Sigmoid colon (tissue), 4 donors: Measurements from ENCODE around the gene MMP24.
"Not testable (repeated sequence)": the region's sequence is repeated elsewhere in the genome, so short reads cannot be mapped to it uniquely, and the experiment has no call there.

Source experiments
- EP300 ChIP-seq, 4 donors: sonication (generic); formaldehyde crosslinking; IDR thresholded peaks; one replicate each; pipeline ENCODE4 v1.6.1; 2017; ENCODE audit warnings: antibody characterized with exemption in 4 of 4
- POLR2A ChIP-seq, 2 donors: fragments of 450-650 bp; IDR thresholded peaks; one replicate each; pipeline ENCODE4 v1.6.1; 2016; ENCODE audit warnings: antibody characterized with exemption in 2 of 2, mild to moderate bottlenecking in 2 of 2, moderate library complexity in 2 of 2
- POLR2AphosphoS5 ChIP-seq, 4 donors: sonication (generic); formaldehyde crosslinking; IDR thresholded peaks; one replicate each; pipeline ENCODE4 v1.6.1; 2017; ENCODE audit warnings: antibody characterized with exemption in 4 of 4
- TF ChIP-seq, protein P1 (sequence below), 4 experiments: fragments of 450-650 bp in 3 of 4; fragments of 200-600 bp in 1 of 4; IDR thresholded peaks; one replicate each; pipeline ENCODE4 v1.5.1; 2016 to 2019; ENCODE audit warnings: antibody characterized with exemption in 4 of 4, mild to moderate bottlenecking in 3 of 4, moderate library complexity in 2 of 4

DNA sequence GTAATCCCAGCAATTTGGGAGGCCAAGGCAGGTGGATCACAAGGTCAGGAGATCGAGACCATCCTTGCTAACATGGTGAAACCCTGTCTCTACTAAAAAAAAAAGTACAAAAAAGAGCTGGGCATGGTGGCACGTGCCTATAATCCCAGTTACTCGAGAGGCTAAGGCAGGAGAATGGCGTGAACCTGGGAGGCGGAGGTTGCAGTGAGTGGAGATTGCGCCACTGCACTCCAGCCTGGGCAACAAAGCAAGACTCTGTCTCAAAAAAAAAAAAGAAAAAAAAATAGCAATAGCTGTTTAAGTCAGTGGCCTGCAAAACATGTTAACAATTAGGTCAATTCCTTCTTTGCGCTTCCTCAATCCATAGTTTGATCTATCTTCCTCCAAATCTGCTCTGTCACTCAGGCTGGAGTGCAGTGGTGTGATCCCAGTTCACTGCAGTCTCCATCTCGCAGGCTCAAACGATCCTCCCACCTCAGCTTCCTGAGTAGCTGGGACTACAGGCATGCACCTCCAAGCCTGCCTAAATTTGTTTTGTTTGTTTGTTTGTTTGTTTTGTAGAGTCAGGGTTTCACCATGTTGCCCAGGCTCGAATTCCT is 39.7 kb upstream of the MMP24 start:
- TF ChIP-seq, protein P1, sequence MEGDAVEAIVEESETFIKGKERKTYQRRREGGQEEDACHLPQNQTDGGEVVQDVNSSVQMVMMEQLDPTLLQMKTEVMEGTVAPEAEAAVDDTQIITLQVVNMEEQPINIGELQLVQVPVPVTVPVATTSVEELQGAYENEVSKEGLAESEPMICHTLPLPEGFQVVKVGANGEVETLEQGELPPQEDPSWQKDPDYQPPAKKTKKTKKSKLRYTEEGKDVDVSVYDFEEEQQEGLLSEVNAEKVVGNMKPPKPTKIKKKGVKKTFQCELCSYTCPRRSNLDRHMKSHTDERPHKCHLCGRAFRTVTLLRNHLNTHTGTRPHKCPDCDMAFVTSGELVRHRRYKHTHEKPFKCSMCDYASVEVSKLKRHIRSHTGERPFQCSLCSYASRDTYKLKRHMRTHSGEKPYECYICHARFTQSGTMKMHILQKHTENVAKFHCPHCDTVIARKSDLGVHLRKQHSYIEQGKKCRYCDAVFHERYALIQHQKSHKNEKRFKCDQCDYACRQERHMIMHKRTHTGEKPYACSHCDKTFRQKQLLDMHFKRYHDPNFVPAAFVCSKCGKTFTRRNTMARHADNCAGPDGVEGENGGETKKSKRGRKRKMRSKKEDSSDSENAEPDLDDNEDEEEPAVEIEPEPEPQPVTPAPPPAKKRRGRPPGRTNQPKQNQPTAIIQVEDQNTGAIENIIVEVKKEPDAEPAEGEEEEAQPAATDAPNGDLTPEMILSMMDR (IDR thresholded peaks at IDR 0.05) = not testable (repeated sequence)
- not testable (repeated sequence) for TF ChIP-seq POLR2A, POLR2AphosphoS5, EP300 (IDR thresholded peaks at IDR 0.05)
